ENCODE data around the gene TRIM71. TPM values are rescaled to one million over a fixed set of nuclear protein-coding genes. Genes with fewer than 3 reads are reported as not detected.

Gene TRIM71
- total and polyA plus RNA-seq, 2 donors (not counting 1 experiment from before 2014, with no cell fraction given) = not detected

GRCh38 chr3:32855350-32855953 is 37.7 kb downstream of the TRIM71 start:
- H3K27me3 Mint-ChIP-seq = peaks cover 14% of the 10 kb centered on the region
- Histone ChIP-seq H3K27ac (ENCODE audit: low read length in 2 of 2) (no peak overlapping the region), H3K36me3 (replicated peaks in 1 of 2; ENCODE audit: control extremely low read depth in 1 of 2, control insufficient read depth in 1 of 2, extremely low read depth in 1 of 2, insufficient read depth in 2 of 2, low read length in 1 of 2) (no peaks in the 10 kb centered on the region), H3K9me3 (ENCODE audit: control extremely low read depth in 1 of 3, control insufficient read depth in 2 of 3, insufficient read depth in 1 of 3, low read length in 2 of 3) (no peaks in the 10 kb centered on the region), H3K9ac (ENCODE audit: low read length) (no peak overlapping the region), H3K4me1 (ENCODE audit: control insufficient read depth in 2 of 2, insufficient read depth in 2 of 2, low read length in 2 of 2) (no peaks in the 10 kb centered on the region), H3K79me2 (ENCODE audit: control insufficient read depth, insufficient read depth, low read length) (no peaks in the 10 kb centered on the region), H3K4me3 (ENCODE audit: control extremely low read depth in 1 of 5, extremely low read depth in 1 of 5, insufficient read depth in 1 of 5, low read depth in 2 of 5, low read length in 4 of 5) (no peak overlapping the region), H3K27me3 (replicated peaks in 1 of 4; ENCODE audit: control extremely low read depth in 1 of 4, control insufficient read depth in 3 of 4, insufficient read depth in 4 of 4, low read length in 3 of 4) (no peaks in the 10 kb centered on the region), H2AFZ (ENCODE audit: insufficient read depth, low read depth, low read length, poor library complexity, severe bottlenecking) (no peak overlapping the region), H3K4me2 (replicated peaks; ENCODE audit: low read depth, low read length, poor library complexity, severe bottlenecking) (no peak overlapping the region), H4K20me1 (ENCODE audit: control insufficient read depth, insufficient read depth, low read length, poor library complexity, severe bottlenecking) (no peaks in the 10 kb centered on the region)
- H3K4me1 Mint-ChIP-seq = no peaks in the 10 kb centered on the region
- intact Hi-C loops (cut with micrococcal nuclease) = no loop called here
- 90% methylated on average over 3 of the region's 3 CpGs for WGBS (ENCODE audit: insufficient coverage)
- no peak overlapping the region for H3K27ac Mint-ChIP-seq
- no peaks in the 10 kb centered on the region for H3K9me3 Mint-ChIP-seq (ENCODE audit: insufficient read depth)
- DNase-seq = no peak
- POLR2A ChIA-PET = no interaction called here
- no peak for TF ChIP-seq EZH2 (IDR thresholded peaks at IDR 0.05; ENCODE audit: borderline replicate concordance, insufficient read depth, low read depth, low read length, poor library complexity, severe bottlenecking)
- no peak for TF ChIP-seq CTCF (IDR thresholded peaks at IDR 0.05)
- no peak overlapping the region for H3K4me3 Mint-ChIP-seq
- CTCF ChIA-PET = no interaction called here
- no peak for ATAC-seq (ENCODE audit: low read depth)

GRCh38 chr3:32856355-32856889 is 38.6 kb downstream of the TRIM71 start:
- H3K4me1 ChIP-seq (ENCODE audit: control insufficient read depth in 2 of 2, insufficient read depth in 2 of 2, low read length in 2 of 2) = no peaks in the 10 kb centered on the region
- intact Hi-C loops (cut with micrococcal nuclease) = no loop called here
- H3K9me3 Mint-ChIP-seq (ENCODE audit: insufficient read depth) = no peaks in the 10 kb centered on the region
- H3K27ac ChIP-seq (ENCODE audit: low read length in 2 of 2) = no peak overlapping the region
- WGBS (ENCODE audit: insufficient coverage) = 85% methylated on average over 6 of the region's 6 CpGs
- ATAC-seq (ENCODE audit: low read depth) (no peak), DNase-seq (no peak)
- no peak for TF ChIP-seq EZH2 (IDR thresholded peaks at IDR 0.05; ENCODE audit: borderline replicate concordance, insufficient read depth, low read depth, low read length, poor library complexity, severe bottlenecking)
- no peak for TF ChIP-seq CTCF (IDR thresholded peaks at IDR 0.05)
- H3K4me1 Mint-ChIP-seq = no peaks in the 10 kb centered on the region
- peaks cover 14% of the 10 kb centered on the region for H3K27me3 Mint-ChIP-seq
- H3K79me2 ChIP-seq (ENCODE audit: control insufficient read depth, insufficient read depth, low read length) = no peaks in the 10 kb centered on the region
- no peaks in the 10 kb centered on the region for H3K9me3 ChIP-seq (ENCODE audit: control extremely low read depth in 1 of 3, control insufficient read depth in 2 of 3, insufficient read depth in 1 of 3, low read length in 2 of 3)
- no peaks in the 10 kb centered on the region for H3K36me3 ChIP-seq (replicated peaks in 1 of 2; ENCODE audit: control extremely low read depth in 1 of 2, control insufficient read depth in 1 of 2, extremely low read depth in 1 of 2, insufficient read depth in 2 of 2, low read length in 1 of 2)
- no peak overlapping the region for H3K9ac ChIP-seq (ENCODE audit: low read length)
- no peak overlapping the region for H3K4me3 ChIP-seq (ENCODE audit: control extremely low read depth in 1 of 5, extremely low read depth in 1 of 5, insufficient read depth in 1 of 5, low read depth in 2 of 5, low read length in 4 of 5)
- no peaks in the 10 kb centered on the region for H4K20me1 ChIP-seq (ENCODE audit: control insufficient read depth, insufficient read depth, low read length, poor library complexity, severe bottlenecking)
- no peak overlapping the region for H3K4me2 ChIP-seq (replicated peaks; ENCODE audit: low read depth, low read length, poor library complexity, severe bottlenecking)
- ChIA-PET POLR2A (no interaction called here), CTCF (no interaction called here)
- H2AFZ ChIP-seq (ENCODE audit: insufficient read depth, low read depth, low read length, poor library complexity, severe bottlenecking) = no peak overlapping the region
- H3K4me3 Mint-ChIP-seq = no peak overlapping the region
- H3K27ac Mint-ChIP-seq = no peak overlapping the region
- H3K27me3 ChIP-seq (replicated peaks in 1 of 4; ENCODE audit: control extremely low read depth in 1 of 4, control insufficient read depth in 3 of 4, insufficient read depth in 4 of 4, low read length in 3 of 4) = no peaks in the 10 kb centered on the region
